ENCODE results near the gene PKD1L1. TPM values are rescaled to one million over a fixed set of nuclear protein-coding genes. Genes with fewer than 3 reads are reported as not detected.

Gene PKD1L1
- total RNA-seq, 1 experiment from 2014 or later: 0.17 TPM

DNA sequence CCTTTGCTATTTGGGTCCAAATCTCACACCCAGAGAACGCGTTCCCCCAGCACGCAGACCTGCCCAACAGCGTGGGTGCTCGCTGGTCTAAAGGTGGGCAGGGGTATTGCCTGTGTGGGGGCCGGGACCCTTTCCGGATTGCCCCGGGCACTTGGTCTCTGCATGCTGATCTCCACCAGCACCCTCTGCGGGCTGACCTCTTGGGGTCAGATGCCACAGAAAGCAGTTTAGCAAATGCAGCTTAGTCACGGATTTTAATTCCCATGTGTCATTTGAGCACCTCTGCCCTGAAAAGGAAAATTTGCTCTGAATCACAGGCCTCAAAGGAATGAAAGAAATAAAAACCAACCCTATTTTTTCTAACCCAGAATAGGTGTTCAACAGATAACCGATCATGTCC, 46.7 kb downstream of the PKD1L1 start:
- ChIA-PET POLR2A (no interaction called here), RAD21 (ENCODE audit: low non-redundant PET in 1 of 2, low total read pairs in 2 of 2, uncharacterized antibody in 2 of 2, unreplicated experiment in 2 of 2) (no interaction called here), CTCF (no interaction called here)
- intact Hi-C loops (cut with micrococcal nuclease): no loop called here
- Histone ChIP-seq H4K20me1 (ENCODE audit: insufficient read depth) (no peaks in the 10 kb centered on the region), H3K36me3 (ENCODE audit: control insufficient read depth in 1 of 2, insufficient read depth in 2 of 2, low read length in 2 of 2) (no peaks in the 10 kb centered on the region), H3K79me2 (ENCODE audit: insufficient read depth, low read length) (no peaks in the 10 kb centered on the region), H3K27ac (ENCODE audit: low read depth, low read length) (no peak overlapping the region), H3K9ac (ENCODE audit: low read length) (no peak overlapping the region), H3K9me2 (ENCODE audit: insufficient read depth) (no peaks in the 10 kb centered on the region), H3K4me1 (ENCODE audit: control insufficient read depth in 1 of 2, insufficient read depth in 2 of 2, low read length in 2 of 2) (no peaks in the 10 kb centered on the region), H2AFZ (ENCODE audit: low read depth, low read length, poor library complexity, severe bottlenecking) (no peak overlapping the region), H3K4me3 (replicated peaks in 1 of 2; ENCODE audit: low read depth in 1 of 2, low read length in 2 of 2) (no peak overlapping the region), H3K27me3 (ENCODE audit: insufficient read depth, low read length) (no peaks in the 10 kb centered on the region; the same call in 1 of the 2 replicates), H3K4me2 (ENCODE audit: low read length) (no peak overlapping the region), H3K9me3 (ENCODE audit: control insufficient read depth in 1 of 2, insufficient read depth in 1 of 2, low read depth in 1 of 2, low read length in 2 of 2) (no peaks in the 10 kb centered on the region)
- no peak for ATAC-seq
- no peak for DNase-seq (ENCODE audit: low read depth, low spot score)
- BruUV-seq (replicated peaks): no TSS peak
- no peak for TF ChIP-seq RAD21 (IDR thresholded peaks at IDR 0.05; ENCODE audit: low read depth)
- TF ChIP-seq ZBTB33 (IDR thresholded peaks at IDR 0.05; ENCODE audit: extremely low read depth, insufficient replicate concordance, low read length): no peak
- no peak for TF ChIP-seq ELF1 (IDR thresholded peaks at IDR 0.05; ENCODE audit: borderline replicate concordance, low read depth)
- no peak for TF ChIP-seq CBX3 (IDR thresholded peaks at IDR 0.05; ENCODE audit: low read depth)
- no peak for TF ChIP-seq POLR2AphosphoS5 (IDR thresholded peaks at IDR 0.05; ENCODE audit: low read depth, low read length)
- TF ChIP-seq, protein P1, sequence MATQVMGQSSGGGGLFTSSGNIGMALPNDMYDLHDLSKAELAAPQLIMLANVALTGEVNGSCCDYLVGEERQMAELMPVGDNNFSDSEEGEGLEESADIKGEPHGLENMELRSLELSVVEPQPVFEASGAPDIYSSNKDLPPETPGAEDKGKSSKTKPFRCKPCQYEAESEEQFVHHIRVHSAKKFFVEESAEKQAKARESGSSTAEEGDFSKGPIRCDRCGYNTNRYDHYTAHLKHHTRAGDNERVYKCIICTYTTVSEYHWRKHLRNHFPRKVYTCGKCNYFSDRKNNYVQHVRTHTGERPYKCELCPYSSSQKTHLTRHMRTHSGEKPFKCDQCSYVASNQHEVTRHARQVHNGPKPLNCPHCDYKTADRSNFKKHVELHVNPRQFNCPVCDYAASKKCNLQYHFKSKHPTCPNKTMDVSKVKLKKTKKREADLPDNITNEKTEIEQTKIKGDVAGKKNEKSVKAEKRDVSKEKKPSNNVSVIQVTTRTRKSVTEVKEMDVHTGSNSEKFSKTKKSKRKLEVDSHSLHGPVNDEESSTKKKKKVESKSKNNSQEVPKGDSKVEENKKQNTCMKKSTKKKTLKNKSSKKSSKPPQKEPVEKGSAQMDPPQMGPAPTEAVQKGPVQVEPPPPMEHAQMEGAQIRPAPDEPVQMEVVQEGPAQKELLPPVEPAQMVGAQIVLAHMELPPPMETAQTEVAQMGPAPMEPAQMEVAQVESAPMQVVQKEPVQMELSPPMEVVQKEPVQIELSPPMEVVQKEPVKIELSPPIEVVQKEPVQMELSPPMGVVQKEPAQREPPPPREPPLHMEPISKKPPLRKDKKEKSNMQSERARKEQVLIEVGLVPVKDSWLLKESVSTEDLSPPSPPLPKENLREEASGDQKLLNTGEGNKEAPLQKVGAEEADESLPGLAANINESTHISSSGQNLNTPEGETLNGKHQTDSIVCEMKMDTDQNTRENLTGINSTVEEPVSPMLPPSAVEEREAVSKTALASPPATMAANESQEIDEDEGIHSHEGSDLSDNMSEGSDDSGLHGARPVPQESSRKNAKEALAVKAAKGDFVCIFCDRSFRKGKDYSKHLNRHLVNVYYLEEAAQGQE (IDR thresholded peaks at IDR 0.05; ENCODE audit: low read depth): no peak
- TF ChIP-seq, protein P2, sequence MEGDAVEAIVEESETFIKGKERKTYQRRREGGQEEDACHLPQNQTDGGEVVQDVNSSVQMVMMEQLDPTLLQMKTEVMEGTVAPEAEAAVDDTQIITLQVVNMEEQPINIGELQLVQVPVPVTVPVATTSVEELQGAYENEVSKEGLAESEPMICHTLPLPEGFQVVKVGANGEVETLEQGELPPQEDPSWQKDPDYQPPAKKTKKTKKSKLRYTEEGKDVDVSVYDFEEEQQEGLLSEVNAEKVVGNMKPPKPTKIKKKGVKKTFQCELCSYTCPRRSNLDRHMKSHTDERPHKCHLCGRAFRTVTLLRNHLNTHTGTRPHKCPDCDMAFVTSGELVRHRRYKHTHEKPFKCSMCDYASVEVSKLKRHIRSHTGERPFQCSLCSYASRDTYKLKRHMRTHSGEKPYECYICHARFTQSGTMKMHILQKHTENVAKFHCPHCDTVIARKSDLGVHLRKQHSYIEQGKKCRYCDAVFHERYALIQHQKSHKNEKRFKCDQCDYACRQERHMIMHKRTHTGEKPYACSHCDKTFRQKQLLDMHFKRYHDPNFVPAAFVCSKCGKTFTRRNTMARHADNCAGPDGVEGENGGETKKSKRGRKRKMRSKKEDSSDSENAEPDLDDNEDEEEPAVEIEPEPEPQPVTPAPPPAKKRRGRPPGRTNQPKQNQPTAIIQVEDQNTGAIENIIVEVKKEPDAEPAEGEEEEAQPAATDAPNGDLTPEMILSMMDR (IDR thresholded peaks at IDR 0.05 in 2 of 3, conservative IDR thresholded peaks at IDR 0.05 in 1 of 3; ENCODE audit: borderline replicate concordance in 1 of 3, insufficient read depth in 1 of 3, low read depth in 2 of 3, low read length in 2 of 3): no peak
- no peak for TF ChIP-seq ZFX (IDR thresholded peaks at IDR 0.05)
- TF ChIP-seq SIN3A (IDR thresholded peaks at IDR 0.05; ENCODE audit: low read depth): no peak
- TF ChIP-seq SP1 (IDR thresholded peaks at IDR 0.05; ENCODE audit: low read depth): no peak
- no peak for TF ChIP-seq JUND (IDR thresholded peaks at IDR 0.05)
- TF ChIP-seq ZNF274 (IDR thresholded peaks at IDR 0.05; ENCODE audit: low read depth, low read length): no peak
- no peak for TF ChIP-seq EGR1 (IDR thresholded peaks at IDR 0.05; ENCODE audit: low read depth)
- TF ChIP-seq, protein P3, sequence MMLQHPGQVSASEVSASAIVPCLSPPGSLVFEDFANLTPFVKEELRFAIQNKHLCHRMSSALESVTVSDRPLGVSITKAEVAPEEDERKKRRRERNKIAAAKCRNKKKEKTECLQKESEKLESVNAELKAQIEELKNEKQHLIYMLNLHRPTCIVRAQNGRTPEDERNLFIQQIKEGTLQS (IDR thresholded peaks at IDR 0.05): no peak
- TF ChIP-seq YY1 (IDR thresholded peaks at IDR 0.05; ENCODE audit: extremely low read depth, insufficient replicate concordance, low read depth, low read length): no peak

Data from HCT116 (cell line).